Right lobe of liver (tissue), 4 donors: ENCODE measurements around the gene CDYL2.

ENCODE experiments used
- CTCF ChIP-seq, 4 donors: fragments of 200-600 bp in 3 of 4; fragments of 450-650 bp in 1 of 4; IDR thresholded peaks; one replicate each; pipeline versions ENCODE4 v1.5.1 to v1.8.0; 2016 to 2022; ENCODE audit warnings: antibody characterized with exemption in 4 of 4, mild to moderate bottlenecking in 2 of 4
- POLR2A ChIP-seq: fragments of 450-650 bp; IDR thresholded peaks from one replicate; pipeline ENCODE4 v1.6.1; 2017; ENCODE audit warnings: antibody characterized with exemption, mild to moderate bottlenecking
- donor health status: DM: no; HTN: no; CAD: no.
- donor health status: DM: no; HTN: no; CAD: no.
- donor health status: DM: no; HTN: yes; CAD: no.

- TF ChIP-seq CTCF (IDR thresholded peaks at IDR 0.05) (no peak), POLR2A (no peak)
Measured at GRCh38 chr16:80583466-80583865, 220.9 kb downstream of the CDYL2 start.
